HTR-8/SVneo (cell line): ENCODE data around the gene FCN1.
A peak's percentile ranks its signal among the peaks of the same experiment; 100 is the strongest.
"Not testable (repeated sequence)": the region's sequence is repeated elsewhere in the genome, so short reads cannot be mapped to it uniquely, and the experiment has no call there.

Experiments
- DNase-seq: peaks from one replicate; pipeline ENCODE4 v3.0.0; 2011; ENCODE audit warnings: low spot score, mixed read lengths; ENCODE audit not compliant: insufficient read length
- FAIRE-seq: peaks from 2 replicates; lab custom pipeline; 2011; peaks lifted over from hg19 to GRCh38; lab: Jason Lieb, UNC

FCN1 gene

GRCh38 chr9:134917431-134918373, at the start of gene FCN1:
TSS of gene FCN1 (minus strand) at chr9:134917912. CDS start at chr9:134917871, 41 bp downstream.
- DNase-seq (no peak), FAIRE-seq (no peak)

DNA sequence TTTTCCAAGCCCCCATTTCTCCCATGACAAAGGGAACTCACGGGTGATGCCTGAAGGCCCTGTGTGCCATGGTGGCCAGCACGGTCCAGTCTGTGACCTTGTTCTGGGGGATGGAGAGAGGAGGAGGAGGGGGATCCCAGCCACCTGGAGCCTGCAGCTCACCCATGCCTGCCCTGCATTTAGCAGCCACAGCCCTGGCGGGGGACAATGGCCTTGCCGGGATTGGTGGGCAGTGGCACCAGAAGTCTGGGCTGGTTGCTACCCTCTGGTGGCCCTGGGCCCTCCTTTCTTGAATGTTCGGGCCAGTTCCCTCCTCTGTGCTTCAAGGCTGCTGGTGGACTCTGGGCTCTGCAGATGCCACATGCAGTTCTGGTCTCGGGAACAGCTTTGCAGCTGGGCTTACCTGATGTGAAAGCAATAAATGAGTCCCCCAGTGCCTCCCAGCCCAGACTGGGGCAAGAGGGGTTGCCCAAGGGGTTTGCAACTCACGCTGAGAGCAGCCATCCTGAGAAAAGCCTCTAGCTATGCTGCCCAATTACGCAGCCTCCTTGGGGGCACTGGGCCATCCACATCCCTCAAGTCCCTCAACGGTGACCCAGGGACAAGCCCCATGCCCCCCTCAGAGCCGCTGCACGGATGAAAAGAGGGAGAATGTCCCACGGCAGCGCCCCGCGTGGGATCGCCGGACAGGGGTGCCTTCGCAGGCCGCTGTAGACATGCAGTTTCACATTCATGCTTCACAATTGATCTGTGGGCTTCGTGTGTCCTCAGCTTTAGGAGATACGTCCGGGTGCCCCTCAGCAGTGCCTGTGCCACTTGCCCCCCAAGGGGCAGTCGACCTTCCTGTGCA, 49.2 kb upstream of the FCN1 start:
- DNase-seq = no peak
- FAIRE-seq = no peak

DNA sequence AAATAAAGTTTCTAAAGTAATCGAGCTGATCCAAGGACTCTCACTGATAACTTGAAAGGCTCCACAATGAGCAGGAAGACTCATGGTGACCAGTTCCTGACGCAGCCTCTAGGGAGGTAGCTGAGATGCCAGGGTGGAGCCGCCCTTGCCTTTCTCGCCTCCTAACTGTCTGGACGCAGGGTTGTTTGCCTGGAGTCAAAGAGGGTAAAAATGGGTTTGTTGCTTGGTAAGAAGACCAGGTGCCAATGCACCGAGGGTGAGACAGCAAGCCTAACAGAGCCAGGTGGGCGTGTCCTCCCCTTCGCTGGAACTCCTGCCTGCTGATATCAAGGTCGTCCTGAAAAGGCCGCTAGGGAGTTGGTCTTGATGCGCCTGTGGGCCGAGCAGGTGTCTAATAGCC, 48.6 kb upstream of the FCN1 start:
- no peak for DNase-seq
- FAIRE-seq = no peak

DNA sequence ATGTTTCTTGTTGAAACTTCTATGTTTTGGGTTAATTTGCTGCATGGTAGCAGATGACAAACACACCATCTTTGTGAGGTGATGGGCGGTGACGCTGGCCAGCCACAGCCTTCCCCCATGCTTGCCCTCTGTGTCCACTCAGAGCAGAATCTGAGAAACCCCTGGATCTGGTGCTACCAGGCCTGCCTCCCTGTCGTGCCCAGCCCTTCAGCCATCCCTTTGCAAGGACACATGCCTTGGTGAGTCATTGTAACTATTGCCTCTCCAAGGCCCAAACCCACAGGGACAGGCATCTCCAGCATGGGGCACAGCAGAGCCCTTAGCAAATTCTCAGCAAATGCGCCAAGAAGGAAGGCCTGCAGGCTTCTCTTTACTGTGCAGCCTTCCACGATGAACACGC, 48.1 kb upstream of the FCN1 start:
- DNase-seq = no peak
- no peak for FAIRE-seq

- FAIRE-seq (no peak), DNase-seq (no peak)
These were observed 47.7 kb upstream of the FCN1 start for GRCh38 chr9:134965411-134965810.

DNA sequence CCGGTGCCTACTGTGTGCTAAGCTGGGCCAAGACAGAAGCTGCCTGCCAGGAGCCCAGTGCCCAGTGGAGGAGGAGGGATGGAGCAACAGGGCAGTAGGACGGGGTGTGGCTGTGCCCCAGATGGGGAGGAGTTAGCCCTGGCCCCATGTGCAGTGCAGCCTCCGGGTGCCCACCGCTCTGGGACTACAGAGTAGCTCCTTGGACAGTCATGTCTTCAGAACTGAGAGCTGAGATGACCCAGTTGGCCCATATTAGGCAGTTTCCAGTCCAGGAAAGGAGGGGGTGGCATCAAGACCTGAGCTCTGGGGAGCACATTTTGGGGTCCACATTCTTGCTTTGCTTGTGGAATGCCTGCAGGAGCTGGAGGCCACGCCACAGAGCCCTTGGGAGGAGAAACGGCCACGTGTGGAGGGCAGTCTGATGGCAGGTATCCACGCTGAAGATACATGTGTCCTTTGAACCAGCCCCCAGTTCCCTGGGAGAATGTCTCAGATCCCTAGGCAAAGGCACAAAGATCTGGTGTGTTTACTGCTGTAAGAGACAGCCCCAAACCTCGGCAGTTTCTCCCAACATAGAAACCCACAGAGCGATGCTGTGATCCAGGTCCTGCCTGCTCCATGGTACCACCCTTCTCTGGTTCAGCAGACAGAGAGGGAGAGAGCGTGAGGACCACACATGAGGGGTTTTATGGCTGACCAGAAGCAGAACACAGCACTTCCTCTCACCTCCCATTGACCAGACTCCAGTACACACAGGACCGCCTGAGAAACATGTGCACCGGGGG, 46.8 kb upstream of the FCN1 start:
- FAIRE-seq = no peak

DNA sequence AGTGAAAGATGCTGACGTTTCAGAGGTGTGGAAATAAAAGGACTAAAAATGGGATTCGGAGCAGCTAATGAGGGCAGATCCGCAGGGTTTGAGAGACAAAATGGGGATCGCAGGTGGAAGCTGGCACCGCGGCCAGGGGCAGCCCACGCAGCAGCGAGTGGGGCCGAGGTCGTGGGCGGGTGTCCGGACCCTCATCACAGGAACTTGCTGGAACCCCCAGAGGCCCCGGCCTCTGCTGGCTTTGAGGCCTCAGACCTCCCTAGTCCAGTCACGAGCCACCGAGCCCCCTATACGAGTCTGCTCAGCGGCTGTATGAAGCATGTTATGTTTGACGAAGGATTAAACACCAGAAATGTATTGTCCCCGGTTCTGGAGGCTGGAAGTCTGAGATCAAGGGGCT, 45.8 kb upstream of the FCN1 start:
- no peak for FAIRE-seq

More for the DNA sequence above, 46.8 kb upstream of the FCN1 start:
- DNase-seq = no peak

DNA sequence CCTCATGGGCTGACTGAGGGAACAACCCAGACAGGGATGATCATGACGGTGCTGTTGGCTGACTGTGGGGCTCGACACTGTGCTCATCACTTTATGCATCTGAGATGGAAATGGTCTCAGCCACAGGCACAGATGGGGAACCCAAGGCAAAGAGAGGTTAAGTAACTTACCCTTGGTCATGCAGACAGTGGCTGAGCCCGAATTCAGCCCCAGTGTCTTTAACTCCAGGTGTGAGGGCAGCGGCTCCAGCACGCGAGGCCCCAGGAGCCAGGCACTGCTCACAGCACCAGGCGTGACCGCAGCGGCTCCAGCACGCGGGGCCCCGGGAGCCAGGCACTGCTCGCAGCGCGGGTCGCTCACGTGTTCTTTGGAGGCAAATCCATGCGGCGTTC, 45.3 kb upstream of the FCN1 start:
- no peak for DNase-seq
- no peak for FAIRE-seq

More for the DNA sequence above, 45.8 kb upstream of the FCN1 start:
- DNase-seq = no peak

GRCh38 chr9:134962065-134962972, 44.6 kb upstream of the FCN1 start:
- no peak for DNase-seq
- no peak for FAIRE-seq

DNA sequence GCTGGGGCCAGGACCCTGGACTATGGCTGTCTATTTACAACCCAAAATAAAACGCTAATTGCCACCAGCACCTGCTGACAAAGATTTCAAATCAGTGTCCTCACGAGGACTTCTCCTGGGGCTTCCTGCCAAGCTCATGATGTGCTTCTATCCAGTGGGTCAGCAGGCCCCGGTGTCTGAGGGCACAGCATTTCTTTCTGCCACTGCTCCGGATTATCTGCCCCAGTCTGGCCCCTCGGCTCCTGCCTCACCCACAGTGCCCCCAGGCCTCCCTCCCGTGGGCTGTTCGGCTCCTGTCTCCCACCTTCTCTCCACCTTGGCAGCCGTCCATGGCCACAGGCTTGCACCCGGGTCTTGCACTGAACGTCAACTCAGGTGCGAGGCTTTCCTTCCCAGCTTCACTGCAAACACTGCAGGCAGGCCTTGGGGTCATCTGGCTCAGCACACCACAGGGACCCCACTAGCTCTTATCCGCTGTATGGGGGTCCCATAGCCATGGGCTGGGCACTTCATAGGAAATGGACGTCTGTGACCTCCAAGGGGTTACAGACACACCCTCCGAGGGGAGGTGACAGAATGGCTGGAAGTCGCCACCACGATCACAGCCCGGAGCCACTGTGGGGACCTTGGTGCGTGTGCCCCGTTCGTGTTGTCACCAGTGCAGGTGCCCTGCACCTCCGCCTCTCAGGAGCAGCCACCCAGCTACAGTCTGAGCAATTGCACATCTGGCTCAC, 43.8 kb upstream of the FCN1 start:
- DNase-seq = no peak
- no peak for FAIRE-seq

DNA sequence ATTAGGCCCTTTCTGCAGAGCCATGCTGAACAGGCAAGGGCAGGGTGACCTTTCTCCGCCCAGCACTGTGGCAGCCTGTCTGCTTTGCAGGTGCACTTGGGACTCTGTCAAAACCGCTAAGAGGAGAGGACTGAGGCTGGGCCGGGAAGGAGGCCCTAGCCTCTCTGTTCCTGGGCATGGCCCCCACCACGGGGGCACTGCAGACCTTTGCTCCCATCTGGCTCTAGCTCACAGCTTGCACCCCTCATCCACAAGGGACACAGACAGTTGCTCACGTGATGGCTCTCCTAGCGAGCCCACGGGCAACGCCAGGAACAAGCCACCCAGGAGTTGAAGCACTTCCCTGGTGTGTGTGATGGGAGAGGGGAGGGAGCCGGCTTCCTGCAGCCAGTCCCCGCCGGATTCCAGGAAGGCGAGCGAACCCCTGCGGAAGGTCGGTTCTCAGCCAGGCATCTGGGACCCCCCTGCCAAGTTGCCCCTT, 43.0 kb upstream of the FCN1 start:
- FAIRE-seq (no peak), DNase-seq (no peak)

- FAIRE-seq = no peak
- no peak for DNase-seq
These were observed 42.2 kb upstream of the FCN1 start for GRCh38 chr9:134959971-134960310.

GRCh38 chr9:134959126-134959970, 41.6 kb upstream of the FCN1 start:
- FAIRE-seq = no peak
- DNase-seq = no peak

GRCh38 chr9:134957945-134958227, 40.2 kb upstream of the FCN1 start:
- DNase-seq (no peak), FAIRE-seq (no peak)

DNA sequence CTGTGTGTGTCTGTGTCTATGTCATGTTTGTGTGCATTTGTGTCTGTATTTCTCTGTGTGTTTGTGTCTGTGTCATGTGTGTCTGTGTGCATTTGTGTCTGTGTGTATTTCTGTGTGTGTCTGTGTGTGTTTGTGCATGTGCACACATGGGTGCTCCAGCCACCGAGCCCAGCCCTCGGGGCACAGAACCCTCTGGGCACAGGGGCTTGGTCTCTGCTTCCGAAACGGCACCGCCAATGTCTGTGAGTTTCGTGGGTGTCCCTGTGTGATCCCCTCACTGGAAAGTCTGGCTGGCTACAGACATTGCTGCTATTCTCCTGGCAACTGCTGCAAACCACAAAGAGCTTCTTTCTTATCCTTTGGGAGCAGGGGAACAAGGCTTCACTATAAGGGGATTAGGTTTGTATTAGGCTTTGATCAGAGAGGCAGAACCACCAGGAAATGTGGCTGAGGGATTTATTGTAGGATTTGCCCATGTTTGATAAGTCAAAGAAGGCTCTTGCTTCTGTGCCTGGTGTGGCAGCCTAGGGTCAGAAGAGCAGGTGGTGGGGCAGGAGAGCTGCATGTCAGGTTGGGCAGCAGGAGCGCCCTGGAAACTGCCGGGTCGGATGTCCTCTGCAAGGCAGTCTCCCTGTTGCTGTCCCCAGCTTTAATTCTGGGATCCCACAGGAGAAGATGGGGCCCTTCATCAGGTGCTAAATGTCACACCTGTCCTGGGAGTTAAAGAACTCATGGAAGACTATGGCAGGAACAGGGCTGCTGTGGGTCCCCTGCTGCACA, 39.6 kb upstream of the FCN1 start:
- DNase-seq (no peak), FAIRE-seq (no peak)

DNA sequence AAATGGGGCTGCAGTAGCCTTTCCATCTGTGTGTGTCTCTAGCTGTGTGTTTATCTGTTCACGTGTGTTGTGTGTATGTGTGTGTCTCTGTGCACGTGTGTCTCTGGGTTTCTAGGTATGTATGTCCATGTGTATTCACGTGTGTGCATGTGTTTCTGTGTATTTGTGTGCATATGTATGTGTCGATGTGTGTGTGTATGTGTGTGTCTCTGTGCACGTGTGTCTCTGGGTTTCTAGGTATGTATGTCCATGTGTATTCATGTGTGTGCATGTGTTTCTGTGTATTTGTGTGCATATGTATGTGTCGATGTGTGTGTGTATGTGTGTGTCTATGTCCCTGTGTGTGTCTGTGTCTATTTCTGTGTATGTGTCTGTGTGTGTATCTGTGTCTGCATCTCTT, 38.7 kb upstream of the FCN1 start:
- DNase-seq = not testable (repeated sequence)
- FAIRE-seq = peak; percentile 71

- DNase-seq = no peak
- no peak for FAIRE-seq
These were observed 38.1 kb upstream of the FCN1 start for GRCh38 chr9:134955801-134956200.
